ENCODE results near the gene NPC1.

The NPC1 gene

GRCh38 chr18:23534276-23534675 lies 52.0 kb downstream of the NPC1 start:
- Mint-ChIP-seq H3K4me3 (no peak overlapping the region), H3K27me3 (no peaks in the 10 kb centered on the region), H3K9me3 (no peaks in the 10 kb centered on the region), H3K27ac (ENCODE audit: low read depth) (no peak overlapping the region), H3K4me1 (no peaks in the 10 kb centered on the region), H3K36me3 (ENCODE audit: insufficient read depth) (peaks cover 71% of the 10 kb centered on the region)
- DNase-seq (ENCODE audit: low spot score in 2 of 2) (no peak), ATAC-seq (replicated peaks; ENCODE audit: extremely low read depth, poor library complexity, severe bottlenecking) (no peak)

GRCh38 chr18:23532848-23533247 lies 53.5 kb downstream of the NPC1 start:
- Mint-ChIP-seq H3K27me3 (no peaks in the 10 kb centered on the region), H3K9me3 (no peaks in the 10 kb centered on the region), H3K36me3 (ENCODE audit: insufficient read depth) (peaks cover 74% of the 10 kb centered on the region), H3K4me3 (no peak overlapping the region), H3K4me1 (no peaks in the 10 kb centered on the region), H3K27ac (ENCODE audit: low read depth) (peak overlapping the region; percentile 46)
- ATAC-seq (replicated peaks; ENCODE audit: extremely low read depth, poor library complexity, severe bottlenecking) = no peak
- no peak for DNase-seq (ENCODE audit: low spot score in 2 of 2)

GRCh38 chr18:23531912-23532311 lies 54.4 kb downstream of the NPC1 start:
- Mint-ChIP-seq H3K4me1 (no peaks in the 10 kb centered on the region), H3K36me3 (ENCODE audit: insufficient read depth) (peaks cover 74% of the 10 kb centered on the region), H3K4me3 (no peak overlapping the region), H3K27me3 (no peaks in the 10 kb centered on the region), H3K27ac (ENCODE audit: low read depth) (peak overlapping the region; percentile 46), H3K9me3 (no peaks in the 10 kb centered on the region)
- DNase-seq (ENCODE audit: low spot score in 2 of 2) (no peak), ATAC-seq (replicated peaks; ENCODE audit: extremely low read depth, poor library complexity, severe bottlenecking) (no peak)

GRCh38 chr18:23530195-23530594 lies 56.1 kb downstream of the NPC1 start:
- DNase-seq (ENCODE audit: low spot score in 2 of 2) = no peak

GRCh38 chr18:23529604-23530003 lies 56.7 kb downstream of the NPC1 start:
- ATAC-seq (replicated peaks; ENCODE audit: extremely low read depth, poor library complexity, severe bottlenecking) (no peak), DNase-seq (ENCODE audit: low spot score in 2 of 2) (no peak)
- no peaks in the 10 kb centered on the region for H3K4me1 Mint-ChIP-seq
- H3K27me3 Mint-ChIP-seq = no peaks in the 10 kb centered on the region
- no peaks in the 10 kb centered on the region for H3K9me3 Mint-ChIP-seq
- H3K27ac Mint-ChIP-seq (ENCODE audit: low read depth) = no peak overlapping the region
- H3K36me3 Mint-ChIP-seq (ENCODE audit: insufficient read depth) = peaks cover 64% of the 10 kb centered on the region
- H3K4me3 Mint-ChIP-seq = no peak overlapping the region

More at GRCh38 chr18:23530195-23530594, 56.1 kb downstream of the NPC1 start:
- H3K27me3 Mint-ChIP-seq = no peaks in the 10 kb centered on the region
- no peak overlapping the region for H3K4me3 Mint-ChIP-seq
- no peak overlapping the region for H3K27ac Mint-ChIP-seq (ENCODE audit: low read depth)
- ATAC-seq (replicated peaks; ENCODE audit: extremely low read depth, poor library complexity, severe bottlenecking) = no peak
- H3K9me3 Mint-ChIP-seq = no peaks in the 10 kb centered on the region
- peaks cover 64% of the 10 kb centered on the region for H3K36me3 Mint-ChIP-seq (ENCODE audit: insufficient read depth)
- no peaks in the 10 kb centered on the region for H3K4me1 Mint-ChIP-seq

- ATAC-seq (replicated peaks; ENCODE audit: extremely low read depth, poor library complexity, severe bottlenecking) (no peak), DNase-seq (ENCODE audit: low spot score in 2 of 2) (no peak)
- Mint-ChIP-seq H3K27me3 (no peaks in the 10 kb centered on the region), H3K36me3 (ENCODE audit: insufficient read depth) (peaks cover 69% of the 10 kb centered on the region), H3K9me3 (no peaks in the 10 kb centered on the region), H3K4me1 (no peaks in the 10 kb centered on the region), H3K4me3 (no peak overlapping the region), H3K27ac (ENCODE audit: low read depth) (no peak overlapping the region)
Observed at GRCh38 chr18:23528580-23529472, 57.5 kb downstream of the NPC1 start.

- ATAC-seq (replicated peaks; ENCODE audit: extremely low read depth, poor library complexity, severe bottlenecking) (no peak), DNase-seq (ENCODE audit: low spot score in 2 of 2) (no peak)
- Mint-ChIP-seq H3K27me3 (no peaks in the 10 kb centered on the region), H3K4me3 (no peak overlapping the region), H3K36me3 (ENCODE audit: insufficient read depth) (peaks cover 76% of the 10 kb centered on the region), H3K4me1 (no peaks in the 10 kb centered on the region), H3K27ac (ENCODE audit: low read depth) (no peak overlapping the region), H3K9me3 (no peaks in the 10 kb centered on the region)
Observed at GRCh38 chr18:23526501-23527063, 59.7 kb downstream of the NPC1 start.

- DNase-seq (ENCODE audit: low spot score in 2 of 2) (no peak), ATAC-seq (replicated peaks; ENCODE audit: extremely low read depth, poor library complexity, severe bottlenecking) (no peak)
- Mint-ChIP-seq H3K36me3 (ENCODE audit: insufficient read depth) (peaks cover 78% of the 10 kb centered on the region), H3K4me3 (no peak overlapping the region), H3K27me3 (no peaks in the 10 kb centered on the region), H3K27ac (ENCODE audit: low read depth) (no peak overlapping the region), H3K4me1 (peaks cover 5% of the 10 kb centered on the region), H3K9me3 (no peaks in the 10 kb centered on the region)
Observed at GRCh38 chr18:23524213-23524707, 62.0 kb downstream of the NPC1 start.

- Mint-ChIP-seq H3K9me3 (no peaks in the 10 kb centered on the region), H3K4me1 (peaks cover 5% of the 10 kb centered on the region), H3K36me3 (ENCODE audit: insufficient read depth) (peaks cover 78% of the 10 kb centered on the region), H3K4me3 (no peak overlapping the region), H3K27ac (ENCODE audit: low read depth) (no peak overlapping the region), H3K27me3 (no peaks in the 10 kb centered on the region)
- ATAC-seq (replicated peaks; ENCODE audit: extremely low read depth, poor library complexity, severe bottlenecking) (no peak), DNase-seq (ENCODE audit: low spot score in 2 of 2) (no peak)
Observed at GRCh38 chr18:23523429-23524212, 62.7 kb downstream of the NPC1 start.

- no peaks in the 10 kb centered on the region for H3K9me3 Mint-ChIP-seq
- no peaks in the 10 kb centered on the region for H3K27me3 Mint-ChIP-seq
- no peak overlapping the region for H3K4me3 Mint-ChIP-seq
- H3K36me3 Mint-ChIP-seq (ENCODE audit: insufficient read depth) = peaks cover 76% of the 10 kb centered on the region
- peaks cover 5% of the 10 kb centered on the region for H3K4me1 Mint-ChIP-seq
- DNase-seq (ENCODE audit: low spot score in 2 of 2) = no peak
- ATAC-seq (replicated peaks; ENCODE audit: extremely low read depth, poor library complexity, severe bottlenecking) = no peak
- H3K27ac Mint-ChIP-seq (ENCODE audit: low read depth) = no peak overlapping the region
Observed at GRCh38 chr18:23521907-23522306, 64.4 kb downstream of the NPC1 start.

- H3K27ac Mint-ChIP-seq (ENCODE audit: low read depth) = no peak overlapping the region
- DNase-seq (ENCODE audit: low spot score in 2 of 2) (no peak), ATAC-seq (replicated peaks; ENCODE audit: extremely low read depth, poor library complexity, severe bottlenecking) (no peak)
- peaks cover 5% of the 10 kb centered on the region for H3K4me1 Mint-ChIP-seq
- no peaks in the 10 kb centered on the region for H3K9me3 Mint-ChIP-seq
- no peaks in the 10 kb centered on the region for H3K27me3 Mint-ChIP-seq
- peaks cover 76% of the 10 kb centered on the region for H3K36me3 Mint-ChIP-seq (ENCODE audit: insufficient read depth)
- no peak overlapping the region for H3K4me3 Mint-ChIP-seq
Observed at GRCh38 chr18:23521271-23521670, 65.0 kb downstream of the NPC1 start.

GRCh38 chr18:23519734-23520133 lies 66.6 kb downstream of the NPC1 start:
- Mint-ChIP-seq H3K4me1 (peaks cover 11% of the 10 kb centered on the region), H3K27ac (ENCODE audit: low read depth) (no peak overlapping the region), H3K27me3 (no peaks in the 10 kb centered on the region), H3K4me3 (no peak overlapping the region), H3K9me3 (no peaks in the 10 kb centered on the region), H3K36me3 (ENCODE audit: insufficient read depth) (peaks cover 81% of the 10 kb centered on the region)
- ATAC-seq (replicated peaks; ENCODE audit: extremely low read depth, poor library complexity, severe bottlenecking) (no peak), DNase-seq (ENCODE audit: low spot score in 2 of 2) (no peak)
